Measurements from ENCODE around the gene ERICH3.

Gene ERICH3

GRCh38 chr1:74534241-74534640 is 139.4 kb downstream of the ERICH3 start:
- Histone ChIP-seq H3K4me3 (replicated peaks; ENCODE audit: insufficient read depth, low read length) (no peak overlapping the region), H3K27me3 (ENCODE audit: insufficient read depth, poor library complexity, severe bottlenecking) (no peaks in the 10 kb centered on the region), H3K27ac (replicated peaks) (no peak overlapping the region)
- DNase-seq (ENCODE audit: low read depth in 1 of 2, low spot score in 1 of 2), result no peak
- no peak for TF ChIP-seq REST (IDR thresholded peaks at IDR 0.05; ENCODE audit: insufficient replicate concordance, low read depth)
- TF ChIP-seq CTCF (IDR thresholded peaks at IDR 0.05; ENCODE audit: insufficient read depth, low read length), result no peak
- no peak for TF ChIP-seq POLR2AphosphoS5 (IDR thresholded peaks at IDR 0.05; ENCODE audit: low read depth)
- no peak for TF ChIP-seq GABPA (IDR thresholded peaks at IDR 0.05; ENCODE audit: low read depth)
- no peak for TF ChIP-seq SPI1 (IDR thresholded peaks at IDR 0.05; ENCODE audit: borderline replicate concordance, low read depth)

GRCh38 chr1:74531796-74532195 is 141.8 kb downstream of the ERICH3 start:
- no peak overlapping the region for H3K4me3 ChIP-seq (replicated peaks; ENCODE audit: insufficient read depth, low read length)
- DNase-seq (ENCODE audit: low read depth in 1 of 2, low spot score in 1 of 2), result no peak
- no peaks in the 10 kb centered on the region for H3K27me3 ChIP-seq (ENCODE audit: insufficient read depth, poor library complexity, severe bottlenecking)
- H3K27ac ChIP-seq (replicated peaks), result no peak overlapping the region
- TF ChIP-seq GABPA (IDR thresholded peaks at IDR 0.05; ENCODE audit: low read depth), result no peak
- no peak for TF ChIP-seq SPI1 (IDR thresholded peaks at IDR 0.05; ENCODE audit: borderline replicate concordance, low read depth)
- TF ChIP-seq POLR2AphosphoS5 (IDR thresholded peaks at IDR 0.05; ENCODE audit: low read depth), result no peak
- TF ChIP-seq REST (IDR thresholded peaks at IDR 0.05; ENCODE audit: insufficient replicate concordance, low read depth), result no peak
- TF ChIP-seq CTCF (IDR thresholded peaks at IDR 0.05; ENCODE audit: insufficient read depth, low read length), result no peak

- no peaks in the 10 kb centered on the region for H3K27me3 ChIP-seq (ENCODE audit: insufficient read depth, poor library complexity, severe bottlenecking)
- H3K4me3 ChIP-seq (replicated peaks; ENCODE audit: insufficient read depth, low read length), result no peak overlapping the region
- DNase-seq (ENCODE audit: low read depth in 1 of 2, low spot score in 1 of 2), result no peak
- TF ChIP-seq POLR2AphosphoS5 (IDR thresholded peaks at IDR 0.05; ENCODE audit: low read depth) (no peak), CTCF (IDR thresholded peaks at IDR 0.05; ENCODE audit: insufficient read depth, low read length) (no peak), SPI1 (IDR thresholded peaks at IDR 0.05; ENCODE audit: borderline replicate concordance, low read depth) (no peak), REST (IDR thresholded peaks at IDR 0.05; ENCODE audit: insufficient replicate concordance, low read depth) (no peak), GABPA (IDR thresholded peaks at IDR 0.05; ENCODE audit: low read depth) (no peak)
- H3K27ac ChIP-seq (replicated peaks), result no peak overlapping the region
Observed at GRCh38 chr1:74530892-74531291, 142.7 kb downstream of the ERICH3 start.
